HFFc6 (cell line): ENCODE measurements around the gene BRWD1. TPM values are rescaled to one million over a fixed set of nuclear protein-coding genes. Genes with fewer than 3 reads are reported as not detected.

Experiments
- DNase-seq: peaks from one replicate; pipeline ENCODE4 v3.0.0-alpha.2; 2018
- H3K27ac Mint-ChIP-seq: 2 replicates; pipeline ENCODE4 v1.8.0; 2020; ENCODE audit warnings: mild to moderate bottlenecking, mixed read lengths
- H3K27me3 Mint-ChIP-seq: 2 replicates; pipeline ENCODE4 v1.8.0; 2021; ENCODE audit warnings: mild to moderate bottlenecking, moderate library complexity, mixed read lengths; ENCODE audit not compliant: insufficient read depth
- H3K36me3 Mint-ChIP-seq: 2 replicates; pipeline ENCODE4 v1.8.0; 2021; ENCODE audit warnings: low read depth, mixed read lengths
- H3K4me1 Mint-ChIP-seq: 2 replicates; pipeline ENCODE4 v1.8.0; 2020; ENCODE audit warnings: low read depth, mixed read lengths
- H3K4me3 Mint-ChIP-seq: 2 replicates; pipeline ENCODE4 v1.8.0; 2020; ENCODE audit warnings: mild to moderate bottlenecking, moderate library complexity, mixed read lengths
- H3K9me3 Mint-ChIP-seq: 2 replicates; pipeline ENCODE4 v1.8.0; 2020; ENCODE audit warnings: mild to moderate bottlenecking, mixed read lengths
- CTCF ChIP-seq: fragments of 200-600 bp; sonication (generic); IDR thresholded peaks from 2 replicates; pipeline ENCODE4 v1.5.0; 2021; ENCODE audit warnings: antibody characterized with exemption, mild to moderate bottlenecking
- total RNA-seq, 6 experiments: library from RNA; stranded (reverse); fragmentation: NEBNext Ultra II Directional; extraction: Animal tissue kit (Norgen Biotek cat#: 25700); gene quantifications; 2 replicates in 1 of 6; 3 replicates in 5 of 6; pipeline ENCODE4 v1.2.3, GENCODE V29; 2021

Gene BRWD1
- total RNA-seq, 6 experiments from 2014 or later = 15.0 to 17.7 (median 15.9) TPM

GRCh38 chr21:39319251-39319756 is 5.9 kb upstream of the BRWD1 start:
- TF ChIP-seq CTCF = no peak
- H3K36me3 Mint-ChIP-seq = no peaks in the 10 kb centered on the region
- DNase-seq = no peak
- H3K27me3 Mint-ChIP-seq = peaks cover 2% of the 10 kb centered on the region
- H3K4me1 Mint-ChIP-seq = peaks cover 55% of the 10 kb centered on the region
- H3K4me3 Mint-ChIP-seq = no peak overlapping the region
- H3K9me3 Mint-ChIP-seq = no peaks in the 10 kb centered on the region
- H3K27ac Mint-ChIP-seq = peak overlapping the region; percentile 45; the same call in 1 of the 2 replicates

DNA sequence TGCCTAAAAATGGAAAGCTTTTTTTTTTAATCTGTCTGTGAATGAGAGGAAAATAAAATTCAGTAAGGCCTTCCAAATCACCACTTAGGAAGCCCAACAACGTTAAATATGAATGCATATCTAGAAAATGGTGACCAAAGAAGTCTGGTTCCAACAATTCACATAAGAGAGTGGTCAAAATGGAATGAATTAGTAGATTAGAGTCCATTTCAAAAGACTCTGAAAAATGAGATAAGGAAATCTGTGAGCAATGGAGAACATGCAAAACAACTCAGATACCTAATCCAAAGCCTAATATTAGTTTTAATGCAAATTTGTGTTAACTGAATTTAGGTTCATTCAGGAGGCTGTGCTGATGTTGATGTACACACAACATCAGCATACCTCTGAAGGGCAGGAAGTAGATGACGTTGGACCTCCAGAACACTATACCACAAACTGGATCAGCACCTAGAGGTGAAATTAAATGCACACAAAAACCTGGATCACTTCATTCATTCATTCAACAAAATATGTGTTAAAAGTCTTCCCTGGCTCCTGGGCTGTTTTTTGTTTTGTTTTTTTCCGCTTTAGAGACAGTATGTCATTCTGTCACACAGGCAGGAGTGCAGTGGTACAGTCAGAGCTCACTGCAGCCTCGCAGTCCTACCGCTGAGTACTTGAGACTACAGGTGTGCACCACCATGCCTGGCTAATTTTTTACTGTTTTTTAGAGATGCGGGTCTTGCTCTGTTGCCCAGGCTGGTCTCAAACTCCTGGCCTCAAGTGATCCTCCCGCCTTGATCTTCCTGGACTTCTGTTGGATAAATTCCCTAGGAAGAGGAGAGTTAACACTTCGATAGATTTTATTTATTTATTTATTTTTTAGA is 4.9 kb upstream of the BRWD1 start:
- Mint-ChIP-seq H3K9me3 (no peaks in the 10 kb centered on the region), H3K36me3 (no peaks in the 10 kb centered on the region), H3K27ac (no peak overlapping the region), H3K4me3 (no peak overlapping the region), H3K27me3 (peaks cover 5% of the 10 kb centered on the region), H3K4me1 (peaks cover 58% of the 10 kb centered on the region)
- no peak for TF ChIP-seq CTCF
- no peak for DNase-seq

- H3K4me1 Mint-ChIP-seq = peaks cover 54% of the 10 kb centered on the region
- TF ChIP-seq CTCF = no peak
- no peak overlapping the region for H3K27ac Mint-ChIP-seq
- no peak overlapping the region for H3K4me3 Mint-ChIP-seq
- no peak for DNase-seq
- H3K27me3 Mint-ChIP-seq = peaks cover 5% of the 10 kb centered on the region
- no peaks in the 10 kb centered on the region for H3K9me3 Mint-ChIP-seq
- no peaks in the 10 kb centered on the region for H3K36me3 Mint-ChIP-seq
Measured at GRCh38 chr21:39317134-39318090, 4.0 kb upstream of the BRWD1 start.

DNA sequence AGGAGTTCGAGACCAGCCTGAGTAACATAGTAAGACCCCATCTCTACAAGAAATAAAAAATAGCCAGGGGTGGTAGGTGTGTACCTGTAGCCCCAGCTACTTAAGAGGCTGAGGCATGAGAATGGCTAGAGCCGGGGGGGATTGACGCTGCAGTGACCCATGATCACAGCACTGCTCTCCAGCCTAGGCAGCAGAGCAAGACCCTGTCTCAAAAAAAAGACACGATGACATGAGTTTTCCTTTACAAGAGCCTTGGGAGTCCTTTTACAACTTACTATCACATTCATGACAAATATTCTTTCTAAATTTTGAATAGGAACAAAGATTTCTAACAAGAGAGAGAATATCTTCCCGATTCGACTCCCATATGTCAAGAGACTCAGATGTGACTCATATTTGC is 3.3 kb upstream of the BRWD1 start:
- no peak overlapping the region for H3K4me3 Mint-ChIP-seq
- H3K27me3 Mint-ChIP-seq = peaks cover 3% of the 10 kb centered on the region
- no peak overlapping the region for H3K27ac Mint-ChIP-seq
- H3K4me1 Mint-ChIP-seq = peaks cover 54% of the 10 kb centered on the region
- H3K36me3 Mint-ChIP-seq = peaks cover 4% of the 10 kb centered on the region; the same call in 1 of the 2 replicates
- H3K9me3 Mint-ChIP-seq = no peaks in the 10 kb centered on the region
- TF ChIP-seq CTCF = no peak
- no peak for DNase-seq

DNA sequence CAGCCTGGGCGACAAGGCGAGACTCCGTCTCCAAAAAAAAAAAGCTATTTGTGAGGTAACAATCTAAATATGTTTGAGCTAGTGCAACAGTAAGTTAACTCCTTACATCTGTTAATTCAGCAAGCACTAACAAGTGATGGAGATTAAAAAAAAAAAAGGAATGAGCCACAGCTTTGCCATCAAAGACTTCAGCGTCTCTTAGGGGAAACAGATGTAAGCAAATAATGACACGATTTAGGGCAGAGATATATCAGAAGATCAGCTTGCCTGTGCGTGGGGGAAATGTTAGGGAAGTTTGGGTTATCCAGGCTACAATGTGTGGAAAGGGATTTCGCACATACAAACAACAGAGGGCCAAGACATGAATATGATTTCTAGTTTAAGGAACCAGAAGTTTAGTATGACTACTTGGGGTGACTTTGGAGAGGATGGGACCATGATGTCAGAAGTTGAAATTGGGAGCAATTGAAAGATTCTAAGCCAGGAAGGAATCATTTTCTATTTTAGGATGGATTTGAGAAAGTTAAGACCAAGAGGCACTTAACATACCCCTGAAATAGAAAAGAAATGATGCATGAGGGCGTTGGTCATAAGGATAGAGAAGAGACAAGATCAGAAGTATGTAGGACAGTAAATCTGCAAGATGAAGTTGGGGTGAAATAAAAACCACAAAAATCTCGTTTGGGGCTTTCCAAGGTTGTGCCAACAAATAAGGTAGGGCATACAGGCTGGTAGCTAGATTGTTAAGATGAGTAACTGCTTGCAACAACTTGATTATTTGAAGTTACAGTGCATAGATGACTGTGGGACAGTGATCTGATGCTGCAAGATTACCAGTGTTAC is 2.4 kb upstream of the BRWD1 start:
- no peak for TF ChIP-seq CTCF
- Mint-ChIP-seq H3K36me3 (peaks cover 8% of the 10 kb centered on the region; the same call in 1 of the 2 replicates), H3K27ac (no peak overlapping the region), H3K9me3 (no peaks in the 10 kb centered on the region), H3K4me3 (no peak overlapping the region), H3K27me3 (peaks cover 3% of the 10 kb centered on the region), H3K4me1 (peaks cover 54% of the 10 kb centered on the region)
- peak; percentile 16 for DNase-seq
